PC-9 (cell line): ENCODE measurements around the gene SBF2.

Experiments
- CTCF ChIP-seq: fragments of 200-600 bp; sonication (generic); conservative IDR thresholded peaks from 2 replicates; pipeline ENCODE4 v1.6.1; 2017; ENCODE audit warnings: mixed run types, antibody characterized with exemption, mild to moderate bottlenecking, moderate library complexity
- EZH2 ChIP-seq: fragments of 200-600 bp; sonication (generic); IDR thresholded peaks from 2 replicates; pipeline ENCODE4 v1.8.0; 2017; ENCODE audit warnings: antibody characterized with exemption, low read depth

- no peak for TF ChIP-seq EZH2
- TF ChIP-seq CTCF: no peak
Measured at GRCh38 chr11:10162222-10162621, 131.8 kb downstream of the SBF2 start.
